Endodermal cell (in vitro differentiated cells): ENCODE data around the gene TP53I13. TPM values are rescaled to one million over a fixed set of nuclear protein-coding genes. Genes with fewer than 3 reads are reported as not detected.

Experiments used
- DNase-seq: peaks from one replicate; pipeline ENCODE4 v3.0.0-alpha.2; 2017
- H3K27ac ChIP-seq: 2 replicates; pipeline ENCODE4 v1.5.1; 2013; ENCODE audit warnings: mild to moderate bottlenecking, low read depth, low read length, moderate library complexity
- H3K27me3 ChIP-seq: 2 replicates; pipeline ENCODE4 v1.6.1; 2013; ENCODE audit warnings: mild to moderate bottlenecking, low read length, moderate library complexity; ENCODE audit not compliant: insufficient read depth, control insufficient read depth, poor library complexity, severe bottlenecking
- H3K36me3 ChIP-seq: 2 replicates; pipeline ENCODE4 v1.7.0; 2013; ENCODE audit warnings: mild to moderate bottlenecking, low read length, moderate library complexity; ENCODE audit not compliant: control insufficient read depth, insufficient read depth
- H3K4me1 ChIP-seq: one replicate; pipeline ENCODE4 v1.7.0; 2013; ENCODE audit warnings: low read length; ENCODE audit not compliant: control insufficient read depth, insufficient read depth
- H3K4me3 ChIP-seq: 2 replicates; pipeline ENCODE4 v1.5.1; 2013; ENCODE audit warnings: mild to moderate bottlenecking, low read length, moderate library complexity
- H3K9ac ChIP-seq: 2 replicates; pipeline ENCODE4 v1.6.1; 2013; ENCODE audit warnings: mild to moderate bottlenecking, low read length, moderate library complexity; ENCODE audit not compliant: poor library complexity, severe bottlenecking; ENCODE audit errors: extremely low read depth
- H3K9me3 ChIP-seq: 2 replicates; pipeline ENCODE4 v1.6.1; 2013; ENCODE audit warnings: mild to moderate bottlenecking, low read length, moderate library complexity; ENCODE audit not compliant: control insufficient read depth
- H3K27ac Mint-ChIP-seq: 2 replicates; pipeline ENCODE4 v1.8.0; 2020; ENCODE audit warnings: mixed read lengths
- H3K27me3 Mint-ChIP-seq: 2 replicates; pipeline ENCODE4 v1.8.0; 2021; ENCODE audit warnings: mild to moderate bottlenecking, mixed read lengths; ENCODE audit not compliant: insufficient read depth
- H3K36me3 Mint-ChIP-seq: 2 replicates; pipeline ENCODE4 v1.8.0; 2020; ENCODE audit warnings: low read depth, mixed read lengths
- H3K4me1 Mint-ChIP-seq: 2 replicates; pipeline ENCODE4 v1.8.0; 2020; ENCODE audit warnings: mixed read lengths
- H3K4me3 Mint-ChIP-seq: 2 replicates; pipeline ENCODE4 v1.8.0; 2020; ENCODE audit warnings: mild to moderate bottlenecking, moderate library complexity, mixed read lengths
- H3K9me3 Mint-ChIP-seq: 2 replicates; pipeline ENCODE4 v1.8.0; 2020; ENCODE audit warnings: mild to moderate bottlenecking, mixed read lengths
- CTCF ChIP-seq: fragments of 200-600 bp; sonication (generic); conservative IDR thresholded peaks from 2 replicates; pipeline ENCODE4 v1.5.0; 2021; ENCODE audit warnings: antibody characterized with exemption, mild to moderate bottlenecking
- WGBS, 2 experiments: methylation state at CpG; one replicate each; pipeline versions ENCODE4 v1.1.5 to v1.1.7; 2013; ENCODE audit warnings: missing lambda C conversion rate in 2 of 2, mixed read lengths in 1 of 2; ENCODE audit not compliant: insufficient coverage in 1 of 2, insufficient read length in 1 of 2; 5-methylcytosine and 5-hydroxymethylcytosine counted together
- total RNA-seq, 2 donors: library from RNA; stranded (reverse); fragmentation: NEBNext Ultra II Directional in 1 of 2; extraction: Animal tissue kit (Norgen Biotek cat#: 25700) in 1 of 2; gene quantifications; 2 replicates in 1 of 2; 3 replicates in 1 of 2; pipeline ENCODE4 v1.2.1, GENCODE V29; 2021

Gene TP53I13
- total RNA-seq, 2 donors from 2014 or later = 21.7 to 31.0 TPM

GRCh38 chr17:29592850-29593551, 24.5 kb downstream of the TP53I13 start, which contains the start of gene ANKRD13B:
Gene ANKRD13B (plus strand): TSS chr17:29593132. CDS start chr17:29593622, 490 bp downstream.
- peak within 1 kb of the TSS; percentile 74 for H3K4me3 Mint-ChIP-seq
- H3K36me3 ChIP-seq = no peaks in the 10 kb centered on the region
- peak within 1 kb of the TSS; percentile 69 for H3K4me3 ChIP-seq
- DNase-seq = peak; percentile 85
- peak within 1 kb of the TSS; percentile 59 for H3K27ac ChIP-seq
- peaks cover 29% of the 10 kb centered on the region for H3K27me3 ChIP-seq
- TF ChIP-seq CTCF = no peak
- no peaks in the 10 kb centered on the region for H3K36me3 Mint-ChIP-seq
- 1% methylated on average over 95 of the region's 96 CpGs; no CpG with 5 or more reads in 1 of the 2 experiments for WGBS, 2 experiments
- no peaks in the 10 kb centered on the region for H3K9me3 Mint-ChIP-seq
- H3K27ac Mint-ChIP-seq = peak within 1 kb of the TSS; percentile 41
- no peaks in the 10 kb centered on the region for H3K9me3 ChIP-seq
- peaks cover 46% of the 10 kb centered on the region for H3K27me3 Mint-ChIP-seq
- H3K4me1 ChIP-seq = peaks cover 6% of the 10 kb centered on the region
- H3K4me1 Mint-ChIP-seq = peaks cover 21% of the 10 kb centered on the region
- no peak within 1 kb of the TSS for H3K9ac ChIP-seq

GRCh38 chr17:29593591-29594518, 25.4 kb downstream of the TP53I13 start:
- Histone ChIP-seq H3K9ac (no peak overlapping the region), H3K9me3 (no peaks in the 10 kb centered on the region), H3K36me3 (no peaks in the 10 kb centered on the region), H3K4me1 (peaks cover 5% of the 10 kb centered on the region), H3K27me3 (peaks cover 29% of the 10 kb centered on the region), H3K27ac (no peak overlapping the region), H3K4me3 (peak overlapping the region; percentile 69)
- peaks cover 17% of the 10 kb centered on the region for H3K4me1 Mint-ChIP-seq
- TF ChIP-seq CTCF = peak; percentile 47
- peak; percentile 96 for DNase-seq
- H3K27ac Mint-ChIP-seq = no peak overlapping the region
- no peaks in the 10 kb centered on the region for H3K36me3 Mint-ChIP-seq
- H3K4me3 Mint-ChIP-seq = peak overlapping the region; percentile 74
- peaks cover 44% of the 10 kb centered on the region for H3K27me3 Mint-ChIP-seq
- 3 to 6% methylated on average over 27 to 64 of the region's 64 CpGs for WGBS, 2 experiments
- no peaks in the 10 kb centered on the region for H3K9me3 Mint-ChIP-seq

DNA sequence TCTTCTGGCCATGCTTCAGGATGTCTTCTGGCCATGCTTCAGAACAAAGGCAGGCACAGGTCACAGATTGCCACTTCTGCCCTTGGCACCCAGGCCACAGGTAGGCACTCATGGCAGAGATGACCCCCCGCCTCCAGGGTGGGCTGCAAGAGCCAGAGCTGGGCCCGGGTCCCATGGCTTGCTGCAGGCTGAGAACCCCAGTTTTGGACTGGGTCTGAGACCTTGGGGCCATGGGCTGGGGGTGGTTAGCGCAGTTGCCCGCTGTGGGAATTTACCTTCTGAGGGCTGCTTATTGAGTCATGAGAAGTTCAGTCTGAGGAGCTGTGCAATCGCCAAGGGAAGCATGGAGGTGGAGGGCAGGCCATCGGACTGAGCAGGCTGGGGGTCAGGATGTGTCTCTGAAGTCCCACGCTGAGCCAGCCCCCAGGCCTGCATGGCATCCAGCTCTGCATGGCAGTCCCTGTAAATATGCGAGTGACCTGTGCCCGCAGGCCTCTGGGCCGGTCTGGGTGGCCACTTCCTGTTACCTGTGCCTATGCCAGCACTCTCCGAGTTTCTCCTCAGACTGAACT, 26.1 kb downstream of the TP53I13 start:
- H3K36me3 ChIP-seq = no peaks in the 10 kb centered on the region
- no peaks in the 10 kb centered on the region for H3K36me3 Mint-ChIP-seq
- no peak overlapping the region for H3K27ac ChIP-seq
- TF ChIP-seq CTCF = no peak
- H3K4me1 ChIP-seq = peaks cover 5% of the 10 kb centered on the region
- peaks cover 29% of the 10 kb centered on the region for H3K27me3 ChIP-seq
- H3K9me3 Mint-ChIP-seq = no peaks in the 10 kb centered on the region
- no peak overlapping the region for H3K4me3 Mint-ChIP-seq
- peaks cover 48% of the 10 kb centered on the region for H3K27me3 Mint-ChIP-seq
- no peak overlapping the region for H3K4me3 ChIP-seq
- H3K4me1 Mint-ChIP-seq = peaks cover 17% of the 10 kb centered on the region
- WGBS, 2 experiments = 84 to 87% methylated on average over 6 to 11 of the region's 11 CpGs
- no peak overlapping the region for H3K27ac Mint-ChIP-seq
- H3K9me3 ChIP-seq = no peaks in the 10 kb centered on the region
- no peak overlapping the region for H3K9ac ChIP-seq
- no peak for DNase-seq
